AG09319 (cell line): Measurements from ENCODE around the gene STAG1.

ENCODE experiments used
- DNase-seq: peaks from one replicate; pipeline ENCODE4 v3.0.0-alpha.2; 2010; ENCODE audit warnings: low read depth; ENCODE audit errors: extremely low read depth
- TF ChIP-seq, protein P1 (sequence below): IDR thresholded peaks from 2 replicates; pipeline ENCODE4 v1.5.1; 2011; ENCODE audit warnings: low read depth, mild to moderate bottlenecking, inconsistent platforms, low read length, moderate library complexity

STAG1 gene

DNA sequence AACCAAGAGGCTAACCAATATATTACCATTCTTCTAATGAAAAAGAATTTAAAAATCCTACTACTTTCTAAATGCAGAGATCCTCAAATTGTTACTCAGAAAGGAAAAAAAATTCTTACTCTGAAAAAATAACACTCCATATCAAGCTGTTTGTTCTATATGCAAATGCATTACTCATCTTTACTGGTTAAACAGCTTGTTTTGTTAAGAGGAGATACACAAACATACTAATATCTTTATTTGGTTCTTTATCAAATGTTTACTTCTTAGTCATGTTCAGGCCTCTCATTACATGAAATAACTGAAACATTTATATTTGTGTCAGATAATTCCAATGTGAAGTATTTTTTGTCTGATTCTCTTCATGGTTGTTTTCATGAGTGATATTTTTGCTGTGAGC, 355.3 kb downstream of the STAG1 start:
- DNase-seq: no peak
- TF ChIP-seq, protein P1, sequence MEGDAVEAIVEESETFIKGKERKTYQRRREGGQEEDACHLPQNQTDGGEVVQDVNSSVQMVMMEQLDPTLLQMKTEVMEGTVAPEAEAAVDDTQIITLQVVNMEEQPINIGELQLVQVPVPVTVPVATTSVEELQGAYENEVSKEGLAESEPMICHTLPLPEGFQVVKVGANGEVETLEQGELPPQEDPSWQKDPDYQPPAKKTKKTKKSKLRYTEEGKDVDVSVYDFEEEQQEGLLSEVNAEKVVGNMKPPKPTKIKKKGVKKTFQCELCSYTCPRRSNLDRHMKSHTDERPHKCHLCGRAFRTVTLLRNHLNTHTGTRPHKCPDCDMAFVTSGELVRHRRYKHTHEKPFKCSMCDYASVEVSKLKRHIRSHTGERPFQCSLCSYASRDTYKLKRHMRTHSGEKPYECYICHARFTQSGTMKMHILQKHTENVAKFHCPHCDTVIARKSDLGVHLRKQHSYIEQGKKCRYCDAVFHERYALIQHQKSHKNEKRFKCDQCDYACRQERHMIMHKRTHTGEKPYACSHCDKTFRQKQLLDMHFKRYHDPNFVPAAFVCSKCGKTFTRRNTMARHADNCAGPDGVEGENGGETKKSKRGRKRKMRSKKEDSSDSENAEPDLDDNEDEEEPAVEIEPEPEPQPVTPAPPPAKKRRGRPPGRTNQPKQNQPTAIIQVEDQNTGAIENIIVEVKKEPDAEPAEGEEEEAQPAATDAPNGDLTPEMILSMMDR: no peak

DNA sequence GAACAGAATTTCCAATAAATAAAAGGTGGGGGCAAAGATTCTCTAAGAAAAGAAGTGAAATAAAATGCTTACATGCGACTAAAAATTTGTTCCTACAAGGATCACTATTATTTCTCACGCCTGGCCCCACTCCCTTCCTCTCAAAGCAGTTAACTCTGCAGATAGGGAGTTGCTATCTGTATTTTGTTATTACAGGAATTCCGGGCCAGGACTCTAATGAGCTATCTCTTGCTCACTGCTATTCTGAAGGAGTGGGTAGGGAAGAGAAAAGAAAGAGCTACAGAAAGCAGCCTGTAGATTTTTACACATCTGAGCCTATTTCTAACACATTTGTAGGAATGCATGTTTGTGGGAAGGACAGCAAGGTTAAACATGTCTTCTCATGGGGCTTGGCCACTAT, 361.6 kb downstream of the STAG1 start:
- TF ChIP-seq, protein P1: no peak
- no peak for DNase-seq

DNA sequence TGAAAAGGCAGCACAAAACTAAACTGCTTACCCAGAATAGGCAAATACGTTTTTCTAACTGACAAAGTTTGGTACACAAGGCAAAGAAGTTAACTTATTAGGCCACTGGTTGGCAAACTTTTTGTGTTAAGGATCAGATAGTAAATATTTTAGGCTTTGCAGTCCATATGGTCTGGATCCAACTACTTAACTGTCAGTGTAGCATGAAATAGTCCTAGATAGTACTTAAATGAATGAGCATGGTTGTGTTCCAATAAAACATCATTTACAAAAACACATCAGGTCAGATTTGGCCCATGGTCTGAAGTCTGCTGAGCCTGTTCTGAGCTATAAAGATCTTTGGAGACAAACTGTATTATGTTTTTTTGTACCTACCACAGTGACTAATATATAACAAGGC, 365.1 kb downstream of the STAG1 start:
- TF ChIP-seq, protein P1: no peak
- no peak for DNase-seq

DNA sequence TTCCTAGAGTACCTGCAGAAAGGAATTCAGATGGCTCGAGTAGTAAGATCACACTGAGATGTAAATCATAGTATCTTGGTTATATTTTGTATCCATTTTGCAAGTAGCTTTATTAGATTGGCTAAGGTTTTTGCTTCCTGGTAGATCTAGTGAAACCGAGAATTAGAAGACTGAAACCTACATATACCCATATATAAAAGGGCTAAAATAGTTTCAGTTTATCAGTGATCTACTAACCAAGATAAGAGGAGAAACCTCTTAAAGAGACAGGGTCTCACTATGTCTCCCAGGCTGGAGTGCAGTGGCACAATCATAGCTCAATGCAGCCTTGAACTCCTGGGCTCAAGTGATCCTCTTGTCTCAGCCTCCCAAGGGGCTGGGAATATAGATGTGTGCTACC, 366.7 kb downstream of the STAG1 start:
- DNase-seq: no peak
- TF ChIP-seq, protein P1: no peak

DNA sequence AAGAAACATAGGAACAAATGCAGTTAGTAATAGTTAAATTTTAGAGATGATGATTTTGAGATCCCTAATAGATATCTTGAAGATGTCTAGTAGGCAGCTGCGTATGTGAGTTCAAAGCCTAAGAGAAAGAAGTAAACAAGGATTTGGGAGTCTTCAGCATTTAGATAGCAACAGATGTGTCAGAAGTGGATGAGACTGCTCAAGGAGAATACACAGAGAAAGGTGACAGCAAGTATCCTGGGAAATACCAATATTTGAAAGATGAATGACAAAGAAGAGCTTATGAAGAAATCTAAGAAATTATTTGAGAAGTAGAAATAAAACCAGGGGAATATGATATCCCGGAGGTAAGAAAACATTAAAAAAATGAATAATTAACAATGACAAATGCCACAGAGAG, 371.1 kb downstream of the STAG1 start:
- DNase-seq: no peak
- TF ChIP-seq, protein P1: no peak

DNA sequence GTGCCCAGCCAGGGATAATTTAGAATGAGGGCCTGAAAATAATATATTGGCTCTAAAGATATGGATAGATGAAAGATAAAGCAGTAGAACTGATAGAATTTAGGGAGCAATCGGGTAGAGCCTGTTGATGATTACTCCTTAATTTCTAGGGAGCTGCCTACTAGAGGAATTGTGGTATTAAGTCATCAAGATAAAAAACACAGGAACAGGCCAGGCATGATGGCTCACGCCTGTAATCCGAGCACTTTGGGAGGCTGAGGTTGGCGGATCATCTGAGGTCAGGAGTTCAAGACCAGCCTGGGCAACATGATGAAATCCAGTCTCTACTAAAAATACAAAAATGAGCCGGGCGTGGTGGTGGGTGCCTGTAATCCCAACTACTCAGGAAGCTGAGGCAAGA, 371.6 kb downstream of the STAG1 start:
- no peak for DNase-seq

DNA sequence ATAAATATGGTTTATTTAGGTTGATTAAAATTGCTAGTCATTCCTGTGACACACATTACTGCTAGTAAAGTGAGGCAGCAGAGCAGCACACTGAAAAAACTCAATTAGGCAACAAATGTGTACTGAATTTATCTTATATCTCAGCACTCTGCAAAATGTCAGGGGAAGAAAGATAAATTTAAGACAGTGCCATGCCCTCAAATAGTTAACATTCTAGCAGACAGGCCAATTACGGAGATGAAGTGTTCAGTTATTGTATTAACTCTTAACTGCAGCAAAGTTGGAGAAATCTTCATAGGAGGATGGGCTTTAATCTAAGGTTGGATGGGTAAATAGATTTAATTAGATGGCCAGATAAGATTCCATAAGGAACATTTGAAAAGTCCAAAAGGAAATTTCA, 374.2 kb downstream of the STAG1 start:
- no peak for DNase-seq
- TF ChIP-seq, protein P1: no peak

More for the DNA sequence above, 371.6 kb downstream of the STAG1 start:
- TF ChIP-seq, protein P1: no peak
